Osteoblast (primary cell): ENCODE measurements around the gene ZNF611. TPM values are rescaled to one million over a fixed set of nuclear protein-coding genes. Genes with fewer than 3 reads are reported as not detected.
"Not testable (repeated sequence)": the region's sequence is repeated elsewhere in the genome, so short reads cannot be mapped to it uniquely, and the experiment has no call there.

Source experiments
- DNase-seq: peaks from one replicate; pipeline ENCODE4 v3.0.0; 2011; ENCODE audit warnings: low spot score, mixed read lengths; ENCODE audit not compliant: insufficient read length; ENCODE audit errors: missing footprints
- H2AFZ ChIP-seq: 2 replicates; pipeline ENCODE4 v1.6.0; 2011; ENCODE audit warnings: mild to moderate bottlenecking, low read length
- H3K27ac ChIP-seq: 2 replicates; pipeline ENCODE4 v1.5.1; 2011; ENCODE audit warnings: mild to moderate bottlenecking, low read depth, low read length, moderate library complexity
- H3K27me3 ChIP-seq: 2 replicates; pipeline ENCODE4 v1.6.0; 2012; ENCODE audit warnings: mild to moderate bottlenecking, control low read depth, inconsistent platforms, low read length, moderate library complexity; ENCODE audit not compliant: insufficient read depth
- H3K36me3 ChIP-seq: 2 replicates; pipeline ENCODE4 v1.5.1; 2011; ENCODE audit warnings: mild to moderate bottlenecking, low read length, control low read depth, moderate library complexity; ENCODE audit not compliant: insufficient read depth
- H3K4me1 ChIP-seq: 2 replicates; pipeline ENCODE4 v1.5.1; 2011; ENCODE audit warnings: mild to moderate bottlenecking, low read length, control low read depth, moderate library complexity; ENCODE audit not compliant: insufficient read depth
- H3K4me2 ChIP-seq: 2 replicates; pipeline ENCODE4 v1.6.0; 2011; ENCODE audit warnings: mild to moderate bottlenecking, low read length; ENCODE audit not compliant: insufficient read depth
- H3K4me3 ChIP-seq: fragments of 200-600 bp; sonication (generic); 3 replicates; pipeline ENCODE4 v1.5.1; 2012; ENCODE audit warnings: mild to moderate bottlenecking, low read length, inconsistent platforms; ENCODE audit not compliant: insufficient read depth
- H3K79me2 ChIP-seq: 2 replicates; pipeline ENCODE4 v1.6.0; 2012; ENCODE audit warnings: mild to moderate bottlenecking, low read length, control low read depth, inconsistent platforms; ENCODE audit not compliant: insufficient read depth
- H3K9me3 ChIP-seq: 2 replicates; pipeline ENCODE4 v1.5.1; 2011; ENCODE audit warnings: low read depth, low read length, control low read depth
- H4K20me1 ChIP-seq: 2 replicates; pipeline ENCODE4 v1.6.0; 2012; ENCODE audit warnings: mild to moderate bottlenecking, low read length, control low read depth; ENCODE audit not compliant: insufficient read depth
- CTCF ChIP-seq: IDR thresholded peaks from 2 replicates; pipeline ENCODE4 v1.5.1; 2011; ENCODE audit warnings: mild to moderate bottlenecking, low read depth, low read length, moderate library complexity; ENCODE audit errors: extremely low read depth
- total RNA-seq: library from RNA; depleted of rRNA; stranded (reverse); fragments of >200 nt; gene quantifications from 2 replicates; pipeline ENCODE4 v1.2.3, GENCODE V29; 2012

Gene ZNF611
- total RNA-seq, 1 donor = 10.5 TPM

GRCh38 chr19:52710538-52710937 is 24.3 kb downstream of the ZNF611 start:
- no peak for DNase-seq
- no peak overlapping the region for H2AFZ ChIP-seq
- H3K27ac ChIP-seq = no peak overlapping the region
- no peaks in the 10 kb centered on the region for H3K79me2 ChIP-seq
- H4K20me1 ChIP-seq = no peaks in the 10 kb centered on the region
- H3K4me1 ChIP-seq = no peaks in the 10 kb centered on the region
- no peak overlapping the region for H3K4me2 ChIP-seq
- no peak overlapping the region for H3K4me3 ChIP-seq
- H3K9me3 ChIP-seq = peaks cover 12% of the 10 kb centered on the region
- H3K27me3 ChIP-seq = no peaks in the 10 kb centered on the region
- no peak for TF ChIP-seq CTCF
- H3K36me3 ChIP-seq = peaks cover 29% of the 10 kb centered on the region

DNA sequence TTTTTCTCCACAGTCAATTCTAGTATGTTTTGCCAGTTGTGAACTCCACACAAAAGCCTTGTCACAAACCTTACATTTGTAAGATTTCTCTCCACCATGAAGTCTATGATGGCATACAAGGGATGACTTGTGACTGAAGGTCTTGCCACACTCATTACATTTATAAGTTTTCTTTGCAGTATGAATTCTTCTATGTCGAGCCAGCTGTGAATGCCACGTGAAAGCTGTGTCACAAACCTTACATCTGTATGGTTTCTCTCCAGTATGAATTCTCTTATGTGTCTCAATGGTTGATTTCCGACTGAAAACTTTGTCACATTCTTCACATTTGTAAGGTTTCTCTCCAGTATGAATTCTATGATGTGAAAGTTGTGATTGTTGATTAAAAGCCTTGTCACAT is 29.2 kb downstream of the ZNF611 start:
- H3K36me3 ChIP-seq = peaks cover 25% of the 10 kb centered on the region
- not testable (repeated sequence) for H2AFZ ChIP-seq, DNase-seq, H3K27ac ChIP-seq, H3K79me2 ChIP-seq, H3K4me3 ChIP-seq, H3K4me1 ChIP-seq, H3K4me2 ChIP-seq, H3K27me3 ChIP-seq, H4K20me1 ChIP-seq
- peaks cover 17% of the 10 kb centered on the region for H3K9me3 ChIP-seq

DNA sequence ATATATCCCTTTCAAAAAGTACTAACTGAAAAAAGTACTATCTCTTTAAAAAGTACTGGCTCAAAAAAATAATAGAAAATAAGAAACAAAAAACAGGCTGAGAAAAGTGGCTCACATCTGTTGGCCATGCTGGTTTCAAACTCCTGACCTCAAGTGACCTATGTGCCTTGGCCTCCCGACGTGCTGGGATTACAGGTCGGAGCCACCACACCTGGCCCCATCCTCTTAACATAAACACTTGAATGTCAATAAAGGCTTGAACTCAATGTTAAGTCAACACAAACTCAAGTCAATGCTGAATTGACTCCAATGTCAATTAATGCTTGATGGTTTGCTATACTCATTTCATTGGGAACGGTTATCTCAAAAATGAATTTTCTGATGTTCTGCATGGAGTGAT is 30.9 kb downstream of the ZNF611 start:
- no peaks in the 10 kb centered on the region for H3K27me3 ChIP-seq
- no peak for DNase-seq
- peaks cover 21% of the 10 kb centered on the region for H3K36me3 ChIP-seq
- no peak overlapping the region for H3K4me3 ChIP-seq
- peaks cover 17% of the 10 kb centered on the region for H3K9me3 ChIP-seq
- no peak for TF ChIP-seq CTCF
- H3K27ac ChIP-seq = no peak overlapping the region
- H3K4me2 ChIP-seq = no peak overlapping the region
- H3K79me2 ChIP-seq = no peaks in the 10 kb centered on the region
- no peaks in the 10 kb centered on the region for H3K4me1 ChIP-seq
- H4K20me1 ChIP-seq = no peaks in the 10 kb centered on the region
- H2AFZ ChIP-seq = no peak overlapping the region

DNA sequence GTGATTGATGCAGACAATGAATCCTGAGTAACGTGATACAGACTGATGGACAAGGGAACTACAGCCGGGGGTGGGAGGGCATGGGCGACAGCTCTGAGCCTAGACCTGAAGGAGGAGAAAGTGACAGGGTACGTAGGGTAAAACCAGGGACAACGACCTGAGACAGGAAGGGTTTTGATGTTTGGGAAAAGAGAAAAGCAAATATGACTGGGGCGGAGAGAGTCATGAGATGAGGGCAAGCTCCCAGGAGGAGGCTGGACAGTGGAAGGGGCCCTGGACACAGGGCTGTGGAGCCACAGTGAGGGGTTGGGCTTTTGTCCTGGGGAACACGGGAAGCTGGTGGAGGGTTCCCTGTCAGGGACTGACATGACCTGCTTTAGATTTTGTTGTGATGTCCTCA is 34.2 kb downstream of the ZNF611 start:
- no peak for TF ChIP-seq CTCF
- no peak for DNase-seq
- H3K36me3 ChIP-seq = peaks cover 4% of the 10 kb centered on the region
- no peaks in the 10 kb centered on the region for H3K79me2 ChIP-seq
- H2AFZ ChIP-seq = no peak overlapping the region
- H3K27ac ChIP-seq = no peak overlapping the region
- H3K4me2 ChIP-seq = no peak overlapping the region
- no peaks in the 10 kb centered on the region for H3K27me3 ChIP-seq
- no peak overlapping the region for H3K4me3 ChIP-seq
- no peaks in the 10 kb centered on the region for H3K4me1 ChIP-seq
- H3K9me3 ChIP-seq = peaks cover 6% of the 10 kb centered on the region
- no peaks in the 10 kb centered on the region for H4K20me1 ChIP-seq

DNA sequence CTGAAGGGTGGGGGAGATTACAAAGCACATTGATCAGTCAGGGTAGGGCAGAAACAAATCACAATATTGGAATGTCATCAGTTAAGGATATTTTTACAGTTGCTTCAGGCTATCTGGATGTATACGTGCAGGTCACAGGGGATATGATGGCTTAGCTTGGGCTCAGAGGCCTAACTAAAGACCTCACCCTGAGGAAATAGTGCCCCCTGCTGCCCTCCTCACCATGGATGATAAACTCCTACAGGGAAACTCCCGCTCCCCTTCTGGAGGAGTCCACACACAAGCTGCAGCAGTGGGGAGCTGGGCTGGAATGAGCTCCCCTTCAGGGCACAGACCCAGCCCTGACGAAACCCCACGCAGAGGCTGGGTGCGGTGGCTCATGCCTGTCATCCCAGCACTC is 35.3 kb downstream of the ZNF611 start:
- H3K9me3 ChIP-seq, H4K20me1 ChIP-seq, DNase-seq, H3K79me2 ChIP-seq, H3K4me2 ChIP-seq, H3K27ac ChIP-seq, H3K4me3 ChIP-seq, H2AFZ ChIP-seq, H3K27me3 ChIP-seq, H3K36me3 ChIP-seq, H3K4me1 ChIP-seq: not testable (repeated sequence)
